Thoracic aorta (tissue), 2 donors: ENCODE results near the gene SRP9. TPM values are rescaled to one million over a fixed set of nuclear protein-coding genes. Genes with fewer than 3 reads are reported as not detected.

ENCODE experiments used
- ATAC-seq: fragments of 150-250 bp; one replicate; pipeline ENCODE4 v1.8.0; 2017; ENCODE audit warnings: low read depth; ENCODE audit not compliant: insufficient number of reproducible peaks, low FRiP score
- DNase-seq: peaks from one replicate; pipeline ENCODE4 v3.0.0-alpha.2; 2020; ENCODE audit warnings: low spot score
- H3K27ac ChIP-seq, 2 donors: fragments of 200-600 bp; sonication (generic); 1 replicate in 1 of 2; 2 replicates in 1 of 2; pipeline ENCODE4 v1.5.1; 2016; ENCODE audit warnings: mild to moderate bottlenecking in 2 of 2, moderate library complexity in 2 of 2
- H3K27me3 ChIP-seq: fragments of 200-600 bp; sonication (generic); replicated peaks from 2 replicates; pipeline ENCODE4 v1.6.0; 2016; ENCODE audit warnings: mild to moderate bottlenecking; ENCODE audit not compliant: insufficient read depth
- H3K36me3 ChIP-seq: fragments of 200-600 bp; sonication (generic); one replicate; pipeline ENCODE4 v1.5.1; 2016
- H3K4me1 ChIP-seq, 2 donors: fragments of 200-600 bp; sonication (generic); 1 replicate in 1 of 2; 2 replicates in 1 of 2; pipeline versions ENCODE4 v1.5.1 to v1.6.0; 2016; ENCODE audit warnings: low read depth in 2 of 2, mild to moderate bottlenecking in 1 of 2; ENCODE audit not compliant: control insufficient read depth in 1 of 2
- H3K4me3 ChIP-seq: fragments of 200-600 bp; sonication (generic); 2 replicates; pipeline ENCODE4 v1.5.1; 2016; ENCODE audit warnings: mild to moderate bottlenecking
- H3K9me3 ChIP-seq: fragments of 200-600 bp; sonication (generic); 2 replicates; pipeline ENCODE4 v1.5.1; 2016
- total RNA-seq, 2 donors: library from RNA; depleted of rRNA; stranded (reverse); fragments of >200 nt; gene quantifications; one replicate each; pipeline versions ENCODE4 v1.1.0 to v1.2.3, GENCODE V29; 2016
- TF ChIP-seq, protein P1 (sequence below): fragments of 200-600 bp; sonication (generic); IDR thresholded peaks from one replicate; pipeline ENCODE4 v1.5.1; 2019; ENCODE audit warnings: antibody characterized with exemption

SRP9 gene
- total RNA-seq, 2 donors from 2014 or later: 130 to 131 TPM

DNA sequence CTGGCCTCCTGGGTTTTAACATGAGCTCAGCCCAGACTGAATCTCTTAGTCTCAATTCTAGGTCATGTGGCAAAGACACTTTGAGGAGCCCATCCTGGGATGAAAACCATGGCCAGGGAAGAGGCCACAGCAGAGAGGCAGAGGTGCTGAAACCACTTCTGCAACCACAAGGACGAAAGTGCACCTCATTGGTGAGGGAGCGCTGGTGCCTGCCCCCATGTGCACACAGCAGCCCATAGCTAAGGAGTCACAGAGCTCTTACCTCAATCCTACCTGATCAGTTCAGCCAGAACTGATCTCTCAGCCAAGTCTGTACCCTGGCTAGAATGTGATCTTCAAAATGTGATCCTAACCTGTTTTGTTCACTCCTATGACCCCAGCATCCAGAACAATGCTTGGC lies 32.9 kb upstream of the SRP9 start:
- no peak for DNase-seq
- peak overlapping the region in 1 of 2 donors; percentile 91 for H3K27ac ChIP-seq
- peaks cover 0 to 25% of the 10 kb centered on the region in 2 donors for H3K4me1 ChIP-seq
- H3K9me3 ChIP-seq: no peaks in the 10 kb centered on the region
- H3K36me3 ChIP-seq: no peaks in the 10 kb centered on the region
- no peak for ATAC-seq
- TF ChIP-seq, protein P1, sequence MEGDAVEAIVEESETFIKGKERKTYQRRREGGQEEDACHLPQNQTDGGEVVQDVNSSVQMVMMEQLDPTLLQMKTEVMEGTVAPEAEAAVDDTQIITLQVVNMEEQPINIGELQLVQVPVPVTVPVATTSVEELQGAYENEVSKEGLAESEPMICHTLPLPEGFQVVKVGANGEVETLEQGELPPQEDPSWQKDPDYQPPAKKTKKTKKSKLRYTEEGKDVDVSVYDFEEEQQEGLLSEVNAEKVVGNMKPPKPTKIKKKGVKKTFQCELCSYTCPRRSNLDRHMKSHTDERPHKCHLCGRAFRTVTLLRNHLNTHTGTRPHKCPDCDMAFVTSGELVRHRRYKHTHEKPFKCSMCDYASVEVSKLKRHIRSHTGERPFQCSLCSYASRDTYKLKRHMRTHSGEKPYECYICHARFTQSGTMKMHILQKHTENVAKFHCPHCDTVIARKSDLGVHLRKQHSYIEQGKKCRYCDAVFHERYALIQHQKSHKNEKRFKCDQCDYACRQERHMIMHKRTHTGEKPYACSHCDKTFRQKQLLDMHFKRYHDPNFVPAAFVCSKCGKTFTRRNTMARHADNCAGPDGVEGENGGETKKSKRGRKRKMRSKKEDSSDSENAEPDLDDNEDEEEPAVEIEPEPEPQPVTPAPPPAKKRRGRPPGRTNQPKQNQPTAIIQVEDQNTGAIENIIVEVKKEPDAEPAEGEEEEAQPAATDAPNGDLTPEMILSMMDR: no peak
- H3K4me3 ChIP-seq: no peak overlapping the region
- no peaks in the 10 kb centered on the region for H3K27me3 ChIP-seq

DNA sequence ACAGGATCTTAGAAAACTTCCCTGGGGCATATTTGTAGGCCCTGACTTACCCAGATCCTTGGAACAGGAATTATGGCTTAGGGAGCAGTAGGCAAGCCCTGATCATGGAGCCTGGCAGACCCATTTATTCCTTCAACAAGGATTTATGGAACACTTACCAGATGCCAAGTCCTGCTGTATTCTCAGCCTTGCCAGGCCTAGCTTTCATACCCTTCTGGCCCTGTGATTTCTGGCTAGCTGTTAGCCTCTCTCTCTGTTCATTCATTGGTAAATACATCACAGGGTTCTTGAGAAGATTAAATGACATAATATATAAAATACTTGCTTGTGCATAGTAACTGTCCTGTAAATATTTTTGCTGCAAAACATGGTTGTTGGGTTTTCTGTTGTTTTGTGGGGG lies 32.4 kb upstream of the SRP9 start:
- no peak for ATAC-seq
- Histone ChIP-seq H3K36me3 (no peaks in the 10 kb centered on the region), H3K4me3 (no peak overlapping the region), H3K27ac (peak overlapping the region; percentile 85 to 91), H3K4me1 (peaks cover 0 to 25% of the 10 kb centered on the region in 2 donors), H3K27me3 (no peaks in the 10 kb centered on the region), H3K9me3 (no peaks in the 10 kb centered on the region)
- no peak for DNase-seq
- TF ChIP-seq, protein P1: no peak

DNA sequence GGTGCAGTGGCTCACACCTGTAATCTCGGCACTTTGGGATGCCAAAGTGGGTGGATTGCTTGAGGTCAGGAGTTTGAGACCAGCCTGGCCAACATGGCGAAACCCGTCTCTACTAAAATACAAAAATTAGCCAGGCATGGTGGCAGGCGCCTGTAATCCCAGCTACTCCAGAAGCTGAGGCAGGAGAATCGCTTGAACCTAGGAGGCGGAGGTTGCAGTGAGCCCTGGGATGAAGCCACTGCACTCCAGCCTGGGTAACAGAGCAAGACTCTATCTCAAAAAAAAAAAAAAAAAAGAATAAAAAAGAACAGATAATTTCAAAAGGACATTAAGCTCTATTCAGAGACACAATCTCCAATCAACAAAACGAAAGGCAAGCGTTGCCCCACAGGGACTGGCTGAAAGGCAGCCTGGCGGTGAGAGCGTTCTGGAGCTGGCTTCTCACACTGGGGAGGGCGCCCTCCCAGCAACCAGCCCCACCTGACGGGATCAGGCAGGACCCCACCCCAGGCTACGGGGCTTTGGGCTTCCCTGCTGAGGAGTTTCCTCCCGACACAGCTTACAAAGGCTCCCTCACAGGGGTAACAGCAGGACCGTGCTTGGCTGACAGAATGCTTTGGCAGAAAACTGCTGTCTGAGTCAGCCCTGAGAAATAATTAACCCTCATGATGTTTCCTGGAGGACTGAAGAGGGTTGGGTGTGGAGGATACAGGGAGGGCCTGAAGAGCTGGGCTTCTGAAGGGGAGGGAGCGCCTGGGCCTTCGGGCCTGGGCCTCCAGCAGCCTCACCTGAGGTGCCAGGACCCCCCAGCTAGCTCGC lies 31.1 kb upstream of the SRP9 start:
- peak; percentile 39 for DNase-seq
- no peaks in the 10 kb centered on the region for H3K9me3 ChIP-seq
- peak overlapping the region; percentile 80 for H3K4me3 ChIP-seq
- TF ChIP-seq, protein P1: no peak
- H3K4me1 ChIP-seq: peaks cover 0 to 25% of the 10 kb centered on the region in 2 donors
- peak overlapping the region; percentile 85 to 91 for H3K27ac ChIP-seq
- ATAC-seq: peak; percentile 96
- no peaks in the 10 kb centered on the region for H3K27me3 ChIP-seq
- H3K36me3 ChIP-seq: no peaks in the 10 kb centered on the region

DNA sequence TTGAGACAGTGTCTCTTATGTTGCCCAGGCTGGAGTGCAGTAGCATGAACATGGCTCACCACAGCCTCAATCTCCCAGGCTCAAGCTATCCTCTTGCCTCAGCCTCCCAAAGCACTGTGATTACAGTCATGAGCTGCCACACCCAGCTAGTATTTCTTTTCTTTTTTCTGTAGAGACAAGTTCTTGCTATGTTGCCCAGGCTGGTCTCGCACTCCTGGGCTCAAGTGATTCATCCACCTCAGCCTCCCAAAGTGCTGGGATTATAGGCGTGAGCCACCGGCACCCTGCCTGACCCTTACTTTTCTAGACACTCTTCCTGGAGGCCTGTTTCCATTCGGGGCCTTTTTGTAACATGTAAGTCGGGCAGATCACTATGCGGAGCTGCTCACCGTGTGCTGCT lies 30.1 kb upstream of the SRP9 start:
- DNase-seq (no peak), ATAC-seq (no peak)
- peak overlapping the region; percentile 85 to 91 for H3K27ac ChIP-seq
- H3K27me3 ChIP-seq: no peaks in the 10 kb centered on the region
- peaks cover 0 to 25% of the 10 kb centered on the region in 2 donors for H3K4me1 ChIP-seq
- TF ChIP-seq, protein P1: no peak
- no peak overlapping the region for H3K4me3 ChIP-seq
- H3K36me3 ChIP-seq: no peaks in the 10 kb centered on the region
- no peaks in the 10 kb centered on the region for H3K9me3 ChIP-seq

DNA sequence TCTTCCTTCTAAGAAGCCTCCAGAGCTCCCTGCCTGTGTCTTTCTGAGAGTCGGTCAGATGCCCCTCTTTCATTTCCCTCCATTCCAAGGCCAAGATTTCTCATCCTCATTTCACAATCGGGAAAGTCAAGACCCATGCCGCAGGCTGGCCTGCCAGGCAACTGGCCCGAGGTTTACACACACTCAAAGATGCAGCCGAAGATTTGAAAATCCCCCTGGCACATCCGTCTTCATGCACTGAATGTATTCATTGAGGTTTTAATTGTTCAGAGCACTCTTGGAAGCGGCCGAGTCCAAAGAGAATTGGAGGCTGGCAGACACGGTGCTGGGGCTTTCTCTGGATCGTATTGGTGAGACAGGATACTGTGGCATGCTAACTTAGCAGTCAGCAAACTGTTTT lies 29.1 kb upstream of the SRP9 start:
- TF ChIP-seq, protein P1: no peak
- H3K4me1 ChIP-seq: peaks cover 0 to 25% of the 10 kb centered on the region in 2 donors
- DNase-seq (no peak), ATAC-seq (no peak)
- no peaks in the 10 kb centered on the region for H3K9me3 ChIP-seq
- no peaks in the 10 kb centered on the region for H3K27me3 ChIP-seq
- no peaks in the 10 kb centered on the region for H3K36me3 ChIP-seq
- H3K27ac ChIP-seq: no peak overlapping the region
- H3K4me3 ChIP-seq: no peak overlapping the region
